SK-N-SH treated with all-trans-retinoic acid at 6 μM for 48 hours (cell line): ENCODE data around the gene PRDM15.

Experiments
- BACH2 ChIP-seq: fragments of 250-450 bp; sonication (Bioruptor Pico); IDR thresholded peaks from 2 replicates; pipeline ENCODE4 v1.9.0; 2021; ENCODE audit warnings: mild to moderate bottlenecking, borderline replicate concordance
- CREB5 ChIP-seq: fragments of 250-450 bp; sonication (Bioruptor Pico); IDR thresholded peaks from 2 replicates; pipeline ENCODE4 v1.5.1; 2020; ENCODE audit warnings: low read depth, mild to moderate bottlenecking, moderate library complexity
- ISL1 ChIP-seq: fragments of 250-450 bp; sonication (Bioruptor Pico); IDR thresholded peaks from 2 replicates; pipeline ENCODE4 v2.1.2; 2022; ENCODE audit warnings: mild to moderate bottlenecking, moderate library complexity
- POU6F1 ChIP-seq: fragments of 250-450 bp; sonication (Bioruptor Pico); IDR thresholded peaks from 2 replicates; pipeline ENCODE4 v1.8.0; 2021; ENCODE audit warnings: low read depth, mild to moderate bottlenecking, moderate library complexity, borderline replicate concordance
- ZC3H10 ChIP-seq: fragments of 250-450 bp; sonication (Bioruptor Pico); IDR thresholded peaks from 2 replicates; pipeline ENCODE4 v1.5.1; 2021; ENCODE audit warnings: mild to moderate bottlenecking, moderate library complexity
- ZFP3 ChIP-seq: fragments of 250-450 bp; sonication (Bioruptor Pico); IDR thresholded peaks from 2 replicates; pipeline ENCODE4 v1.5.0; 2020; ENCODE audit warnings: mild to moderate bottlenecking, moderate library complexity
- ZFP30 ChIP-seq: fragments of 450-650 bp; formaldehyde crosslinking; IDR thresholded peaks from 2 replicates; pipeline ENCODE4 v1.5.0; 2022; ENCODE audit warnings: mild to moderate bottlenecking, moderate library complexity
- ZNF565 ChIP-seq: fragments of 450-650 bp; formaldehyde crosslinking; conservative IDR thresholded peaks from 2 replicates; pipeline ENCODE4 v1.5.0; 2020; ENCODE audit warnings: low read depth, mild to moderate bottlenecking, moderate library complexity

DNA sequence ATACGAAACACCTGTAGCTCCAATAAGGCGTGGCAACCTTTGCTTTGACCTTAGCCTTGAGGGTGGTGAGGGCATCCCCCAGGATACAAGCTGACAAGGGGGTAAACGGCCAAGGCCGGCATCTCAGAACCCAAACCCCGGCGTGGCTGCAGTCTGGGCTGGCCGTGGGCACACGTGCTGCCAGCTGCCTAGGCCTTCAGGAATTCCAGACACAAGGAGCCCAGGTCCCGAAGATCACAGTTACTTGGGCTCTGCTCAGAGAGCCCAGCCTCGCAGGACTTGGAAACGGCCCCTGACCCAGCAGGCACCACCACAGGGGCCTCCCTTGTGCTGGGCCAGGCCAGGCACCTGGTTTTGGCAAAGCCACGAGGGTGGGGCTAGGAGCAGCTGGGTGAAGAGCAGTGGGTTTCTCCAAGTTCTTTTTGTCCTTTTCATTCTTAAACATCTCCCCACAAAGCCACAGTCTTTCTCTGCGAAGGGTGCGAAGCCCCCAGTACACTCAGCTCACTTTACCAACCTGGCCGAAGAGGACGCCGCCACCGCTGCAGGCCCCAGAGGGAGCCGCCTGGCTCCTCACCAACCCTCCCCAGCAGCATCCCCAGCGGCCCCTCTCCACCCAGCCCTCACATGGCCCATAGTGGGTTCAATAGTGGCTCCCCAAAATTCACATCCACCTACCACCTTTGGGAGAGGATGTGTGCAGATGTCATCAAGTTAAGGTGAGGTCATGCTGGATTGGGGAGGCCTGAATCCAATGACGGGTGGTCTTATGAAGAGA is 26.8 kb downstream of the PRDM15 start:
- TF ChIP-seq POU6F1 (no peak), ZC3H10 (CRISPR knock-in tag) (no peak), BACH2 (CRISPR knock-in tag) (no peak), CREB5 (CRISPR knock-in tag) (no peak), ZNF565 (CRISPR knock-in tag) (no peak), ZFP30 (CRISPR knock-in tag) (no peak), ISL1 (CRISPR knock-in tag) (no peak), ZFP3 (CRISPR knock-in tag) (no peak)
